HepG2 (cell line): ENCODE results near the gene FAM229A. TPM values are rescaled to one million over a fixed set of nuclear protein-coding genes. Genes with fewer than 3 reads are reported as not detected.

Experiments
- ARID5B ChIP-seq: IDR thresholded peaks from 2 replicates; pipeline ENCODE4 v1.4.0; 2020; ENCODE audit warnings: mild to moderate bottlenecking, missing genetic modification reagents
- BCL3 ChIP-seq: sonication (generic); formaldehyde crosslinking; IDR thresholded peaks from 2 replicates; pipeline ENCODE4 v1.5.1; 2020; ENCODE audit warnings: mild to moderate bottlenecking, missing genetic modification reagents, moderate library complexity
- HDAC2 ChIP-seq: sonication (generic); formaldehyde crosslinking; IDR thresholded peaks from 2 replicates; pipeline ENCODE4 v1.4.0; 2020; ENCODE audit warnings: missing genetic modification reagents
- MAX ChIP-seq: IDR thresholded peaks from 2 replicates; pipeline ENCODE4 v1.6.1; 2012; ENCODE audit warnings: inconsistent platforms
- MYC ChIP-seq: sonication (generic); formaldehyde crosslinking; IDR thresholded peaks from 2 replicates; pipeline ENCODE4 v1.9.0; 2021; ENCODE audit warnings: missing genetic modification reagents, borderline replicate concordance
- RXRA ChIP-seq: sonication (generic); formaldehyde crosslinking; IDR thresholded peaks from 2 replicates; pipeline ENCODE4 v1.5.1; 2020; ENCODE audit warnings: missing genetic modification reagents
- SAP130 ChIP-seq: IDR thresholded peaks from 2 replicates; pipeline ENCODE4 v1.6.1; 2016; ENCODE audit warnings: low read depth
- SMARCC2 ChIP-seq: fragments of 450-650 bp; IDR thresholded peaks from 2 replicates; pipeline ENCODE4 v1.6.1; 2017; ENCODE audit warnings: antibody characterized with exemption, mild to moderate bottlenecking
- SNAPC5 ChIP-seq: sonication (generic); formaldehyde crosslinking; IDR thresholded peaks from 2 replicates; pipeline ENCODE4 v1.8.1; 2023; ENCODE audit warnings: mild to moderate bottlenecking, missing genetic modification reagents, borderline replicate concordance
- ZBTB37 ChIP-seq: sonication (generic); formaldehyde crosslinking; IDR thresholded peaks from 2 replicates; pipeline ENCODE4 v1.4.0; 2020; ENCODE audit warnings: mild to moderate bottlenecking, missing genetic modification reagents
- ZFX ChIP-seq: sonication (generic); formaldehyde crosslinking; IDR thresholded peaks from 2 replicates; pipeline ENCODE4 v1.4.0; 2020; ENCODE audit warnings: mild to moderate bottlenecking, low read depth, missing genetic modification reagents, moderate library complexity
- ZMYM2 ChIP-seq: sonication (generic); formaldehyde crosslinking; IDR thresholded peaks from 2 replicates; pipeline ENCODE4 v1.8.0; 2022; ENCODE audit warnings: mild to moderate bottlenecking, missing genetic modification reagents
- ZNF124 ChIP-seq: sonication (generic); formaldehyde crosslinking; IDR thresholded peaks from 2 replicates; pipeline ENCODE4 v1.4.0; 2020; ENCODE audit warnings: missing genetic modification reagents
- ZNF382 ChIP-seq: sonication (generic); formaldehyde crosslinking; IDR thresholded peaks from 2 replicates; pipeline ENCODE4 v1.5.0; 2020; ENCODE audit warnings: missing genetic modification reagents, mild to moderate bottlenecking, borderline replicate concordance
- polyA plus RNA-seq, 8 experiments: library from polyadenylated mRNA; depleted of rRNA in 3 of 8; stranded (reverse) in 7 of 8; unstranded in 1 of 8; fragments of >200 nt; fragmentation: Illumina TruSeq in 4 of 8; extraction: Trizol in 4 of 8; gene quantifications; 2 replicates each; pipeline versions ENCODE4 v1.2.1 to v1.2.3, GENCODE V29; 2011 to 2016; ENCODE audit warnings: low read depth in 4 of 8, missing spikeins in 1 of 8, mixed read lengths in 1 of 8; ENCODE audit not compliant: insufficient read depth in 1 of 8
- total RNA-seq, 5 experiments: library from RNA; depleted of rRNA; stranded (reverse); fragments of >200 nt; fragmentation: Illumina TruSeq; extraction: Trizol; gene quantifications; 2 replicates each; pipeline ENCODE4 v1.2.3, GENCODE V29; 2016; ENCODE audit warnings: low read depth in 1 of 5
- TF ChIP-seq, protein P1 (sequence below): IDR thresholded peaks from 2 replicates; pipeline ENCODE4 v1.6.1; 2016; ENCODE audit warnings: control low read depth
- TF ChIP-seq, protein P2 (sequence below): sonication (generic); formaldehyde crosslinking; IDR thresholded peaks from 2 replicates; pipeline ENCODE4 v1.4.0; 2020; ENCODE audit warnings: missing genetic modification reagents
- TF ChIP-seq, protein P3 (sequence below): sonication (generic); formaldehyde crosslinking; IDR thresholded peaks from 2 replicates; pipeline ENCODE4 v1.8.1; 2023; ENCODE audit warnings: mild to moderate bottlenecking, missing genetic modification reagents

FAM229A gene
- total and polyA plus RNA-seq, 2 of the 13 experiments (the other 11 are each of a cell fraction or from before 2014, with no cell fraction given): 3.2 to 17.6 TPM

- TF ChIP-seq, protein P1, sequence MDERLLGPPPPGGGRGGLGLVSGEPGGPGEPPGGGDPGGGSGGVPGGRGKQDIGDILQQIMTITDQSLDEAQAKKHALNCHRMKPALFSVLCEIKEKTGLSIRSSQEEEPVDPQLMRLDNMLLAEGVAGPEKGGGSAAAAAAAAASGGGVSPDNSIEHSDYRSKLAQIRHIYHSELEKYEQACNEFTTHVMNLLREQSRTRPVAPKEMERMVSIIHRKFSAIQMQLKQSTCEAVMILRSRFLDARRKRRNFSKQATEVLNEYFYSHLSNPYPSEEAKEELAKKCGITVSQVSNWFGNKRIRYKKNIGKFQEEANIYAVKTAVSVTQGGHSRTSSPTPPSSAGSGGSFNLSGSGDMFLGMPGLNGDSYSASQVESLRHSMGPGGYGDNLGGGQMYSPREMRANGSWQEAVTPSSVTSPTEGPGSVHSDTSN (CRISPR knock-in tag): 0 out of 2 replicates have a peak, but pooled peaks have one; percentile 52
- TF ChIP-seq ZNF124: no peak; the same call in 1 of the 2 replicates
- no peak; the same call in 1 of the 2 replicates for TF ChIP-seq MYC (CRISPR knock-in tag)
- TF ChIP-seq MAX: peak; percentile 71
- no peak for TF ChIP-seq SNAPC5 (CRISPR knock-in tag)
- TF ChIP-seq ZNF382 (CRISPR knock-in tag): no peak
- TF ChIP-seq ZFX (CRISPR knock-in tag): peak; percentile 96
- peak; percentile 56 for TF ChIP-seq ARID5B (CRISPR knock-in tag)
- no peak for TF ChIP-seq ZMYM2
- TF ChIP-seq BCL3: peak; percentile 10; the same call in 1 of the 2 replicates
- TF ChIP-seq RXRA (CRISPR knock-in tag): peak; percentile 67; the same call in 1 of the 2 replicates
- peak; percentile 49; the same call in 1 of the 2 replicates for TF ChIP-seq HDAC2 (CRISPR knock-in tag)
- TF ChIP-seq SAP130: peak; percentile 96
- no peak for TF ChIP-seq SMARCC2
- TF ChIP-seq, protein P2, sequence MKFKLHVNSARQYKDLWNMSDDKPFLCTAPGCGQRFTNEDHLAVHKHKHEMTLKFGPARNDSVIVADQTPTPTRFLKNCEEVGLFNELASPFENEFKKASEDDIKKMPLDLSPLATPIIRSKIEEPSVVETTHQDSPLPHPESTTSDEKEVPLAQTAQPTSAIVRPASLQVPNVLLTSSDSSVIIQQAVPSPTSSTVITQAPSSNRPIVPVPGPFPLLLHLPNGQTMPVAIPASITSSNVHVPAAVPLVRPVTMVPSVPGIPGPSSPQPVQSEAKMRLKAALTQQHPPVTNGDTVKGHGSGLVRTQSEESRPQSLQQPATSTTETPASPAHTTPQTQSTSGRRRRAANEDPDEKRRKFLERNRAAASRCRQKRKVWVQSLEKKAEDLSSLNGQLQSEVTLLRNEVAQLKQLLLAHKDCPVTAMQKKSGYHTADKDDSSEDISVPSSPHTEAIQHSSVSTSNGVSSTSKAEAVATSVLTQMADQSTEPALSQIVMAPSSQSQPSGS (CRISPR knock-in tag): peak; percentile 100
- no peak for TF ChIP-seq ZBTB37 (CRISPR knock-in tag)
- TF ChIP-seq, protein P3, sequence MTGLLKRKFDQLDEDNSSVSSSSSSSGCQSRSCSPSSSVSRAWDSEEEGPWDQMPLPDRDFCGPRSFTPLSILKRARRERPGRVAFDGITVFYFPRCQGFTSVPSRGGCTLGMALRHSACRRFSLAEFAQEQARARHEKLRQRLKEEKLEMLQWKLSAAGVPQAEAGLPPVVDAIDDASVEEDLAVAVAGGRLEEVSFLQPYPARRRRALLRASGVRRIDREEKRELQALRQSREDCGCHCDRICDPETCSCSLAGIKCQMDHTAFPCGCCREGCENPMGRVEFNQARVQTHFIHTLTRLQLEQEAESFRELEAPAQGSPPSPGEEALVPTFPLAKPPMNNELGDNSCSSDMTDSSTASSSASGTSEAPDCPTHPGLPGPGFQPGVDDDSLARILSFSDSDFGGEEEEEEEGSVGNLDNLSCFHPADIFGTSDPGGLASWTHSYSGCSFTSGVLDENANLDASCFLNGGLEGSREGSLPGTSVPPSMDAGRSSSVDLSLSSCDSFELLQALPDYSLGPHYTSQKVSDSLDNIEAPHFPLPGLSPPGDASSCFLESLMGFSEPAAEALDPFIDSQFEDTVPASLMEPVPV (CRISPR knock-in tag): peak; percentile 74
Observed at GRCh38 chr1:32394141-32394889, 32.0 kb upstream of the FAM229A start, which contains the start of gene BSDC1 (continued).
